HEK293T (cell line): ENCODE measurements around the gene MPHOSPH9.
"Not testable (repeated sequence)": the region's sequence is repeated elsewhere in the genome, so short reads cannot be mapped to it uniquely, and the experiment has no call there.

ENCODE experiments used
- CTCF ChIA-PET: fragments of 350-600 bp; formaldehyde crosslinking; extraction: SDS; loops from one replicate; lab custom pipeline; 2021; ENCODE audit warnings: antibody characterized with exemption, inconsistent platforms; lab: Yijun Ruan, JAX
- POLR2A ChIA-PET: fragments of 350-600 bp; formaldehyde crosslinking; extraction: SDS; loops from one replicate; lab custom pipeline; 2020; ENCODE audit warnings: antibody characterized with exemption, inconsistent platforms; lab: Yijun Ruan, JAX
- DNase-seq: peaks from one replicate; pipeline ENCODE4 v3.0.0; 2012; ENCODE audit warnings: mixed read lengths; ENCODE audit errors: extremely low spot score
- ARNT ChIP-seq: fragments of 450-650 bp; IDR thresholded peaks from 2 replicates; pipeline ENCODE4 v1.6.1; 2017; ENCODE audit warnings: mild to moderate bottlenecking
- BHLHE40 ChIP-seq: fragments of 450-650 bp; IDR thresholded peaks from 2 replicates; pipeline ENCODE4 v1.6.1; 2016; ENCODE audit warnings: mild to moderate bottlenecking, moderate library complexity, borderline replicate concordance
- CTBP1 ChIP-seq: fragments of 450-650 bp; IDR thresholded peaks from 2 replicates; pipeline ENCODE4 v1.6.1; 2016; ENCODE audit warnings: borderline replicate concordance
- ELF4 ChIP-seq: fragments of 450-650 bp; IDR thresholded peaks from 2 replicates; pipeline ENCODE4 v1.6.1; 2017; ENCODE audit warnings: antibody characterized with exemption
- FOXK2 ChIP-seq: fragments of 450-650 bp; IDR thresholded peaks from 2 replicates; pipeline ENCODE4 v1.6.1; 2016; ENCODE audit warnings: mild to moderate bottlenecking
- FOXM1 ChIP-seq: fragments of 450-650 bp; IDR thresholded peaks from 2 replicates; pipeline ENCODE4 v1.6.1; 2017; ENCODE audit warnings: mild to moderate bottlenecking, borderline replicate concordance
- HDGF ChIP-seq: fragments of 450-650 bp; IDR thresholded peaks from 2 replicates; pipeline ENCODE4 v1.6.1; 2017; ENCODE audit warnings: antibody characterized with exemption, borderline replicate concordance
- L3MBTL2 ChIP-seq: fragments of 450-650 bp; conservative IDR thresholded peaks from 2 replicates; pipeline ENCODE4 v1.6.1; 2016; ENCODE audit warnings: mild to moderate bottlenecking
- NFRKB ChIP-seq: fragments of 450-650 bp; IDR thresholded peaks from 2 replicates; pipeline ENCODE4 v1.6.1; 2016; ENCODE audit warnings: mild to moderate bottlenecking, moderate library complexity
- PKNOX1 ChIP-seq: fragments of 450-650 bp; IDR thresholded peaks from 2 replicates; pipeline ENCODE4 v1.6.1; 2016
- SP1 ChIP-seq: fragments of 450-650 bp; IDR thresholded peaks from 2 replicates; pipeline ENCODE4 v1.6.1; 2017
- SUZ12 ChIP-seq: fragments of 450-650 bp; IDR thresholded peaks from 2 replicates; pipeline ENCODE4 v1.6.1; 2016; ENCODE audit warnings: mild to moderate bottlenecking
- TARDBP ChIP-seq: fragments of 450-650 bp; IDR thresholded peaks from 2 replicates; pipeline ENCODE4 v1.6.1; 2016
- ZNF384 ChIP-seq: fragments of 450-650 bp; IDR thresholded peaks from 2 replicates; pipeline ENCODE4 v1.6.1; 2016

The MPHOSPH9 gene

GRCh38 chr12:123260081-123260480, 27.1 kb upstream of the MPHOSPH9 start:
- no peak for DNase-seq
- TF ChIP-seq ELF4: no peak
- CTCF ChIA-PET: no interaction called here
- POLR2A ChIA-PET: no interaction called here

- ChIA-PET CTCF (no interaction called here), POLR2A (interaction anchor here (2.9 kb wide), 1 partner anchor 25 kb away, joined by 12 read pairs; the partner anchor contains the start of genes MPHOSPH9 and MTRFR)
- no peak for TF ChIP-seq ELF4
- no peak for TF ChIP-seq L3MBTL2
- TF ChIP-seq HDGF: no peak
- TF ChIP-seq TARDBP: no peak
- TF ChIP-seq PKNOX1: no peak
- no peak for DNase-seq
Measured at GRCh38 chr12:123258593-123258992, 25.7 kb upstream of the MPHOSPH9 start.

- ChIA-PET CTCF (no interaction called here), POLR2A (interaction anchor here (1.4 kb wide), 1 partner anchor 22 kb away, joined by 4 read pairs; the partner anchor contains the start of gene MPHOSPH9)
Measured at GRCh38 chr12:123254853-123255446, 22.0 kb upstream of the MPHOSPH9 start.

GRCh38 chr12:123253641-123254459, 20.9 kb upstream of the MPHOSPH9 start:
- no peak for DNase-seq
- TF ChIP-seq TARDBP (no peak), ZNF384 (no peak), HDGF (no peak), FOXK2 (no peak)
- ChIA-PET CTCF (interaction anchor here (1.2 kb wide), 1 partner anchor 16 kb away, joined by 4 read pairs; no protein-coding TSS in a partner anchor), POLR2A (interaction anchor here (1.7 kb wide), 1 partner anchor 21 kb away, joined by 7 read pairs; the partner anchor contains the start of genes MPHOSPH9 and MTRFR)

More at GRCh38 chr12:123254853-123255446, 22.0 kb upstream of the MPHOSPH9 start:
- no peak for DNase-seq
- TF ChIP-seq ARNT (no peak), PKNOX1 (no peak), TARDBP (no peak), ZNF384 (no peak), FOXM1 (no peak), FOXK2 (no peak), ELF4 (no peak), SUZ12 (no peak), L3MBTL2 (no peak), SP1 (no peak), BHLHE40 (no peak)

- CTCF ChIA-PET: interaction anchor here (1.0 kb wide), 1 partner anchor 14 kb away, joined by 3 read pairs; no protein-coding TSS in a partner anchor
- peak; percentile 71 for TF ChIP-seq PKNOX1
- POLR2A ChIA-PET: interaction anchor here (6.2 kb wide), 1 partner anchor 20 kb away, joined by 48 read pairs; the partner anchor contains the start of genes MPHOSPH9 and MTRFR
- DNase-seq: not testable (repeated sequence)
Measured at GRCh38 chr12:123252365-123252764, 19.4 kb upstream of the MPHOSPH9 start.

GRCh38 chr12:123251403-123252076, 18.6 kb upstream of the MPHOSPH9 start:
- TF ChIP-seq L3MBTL2: no peak
- no peak for TF ChIP-seq ZNF384
- no peak for TF ChIP-seq SUZ12
- TF ChIP-seq BHLHE40: no peak
- no peak for TF ChIP-seq PKNOX1
- TF ChIP-seq NFRKB: no peak
- TF ChIP-seq CTBP1: no peak
- no peak for TF ChIP-seq SP1
- TF ChIP-seq ARNT: no peak
- TF ChIP-seq ELF4: no peak
- CTCF ChIA-PET: interaction anchor here (1.0 kb wide), 1 partner anchor 13 kb away, joined by 3 read pairs; no protein-coding TSS in a partner anchor
- DNase-seq: no peak
- POLR2A ChIA-PET: interaction anchor here (6.2 kb wide), 1 partner anchor 19 kb away, joined by 48 read pairs; the partner anchor contains the start of genes MPHOSPH9 and MTRFR
